ENCODE data around the gene KLC3.

DNA sequence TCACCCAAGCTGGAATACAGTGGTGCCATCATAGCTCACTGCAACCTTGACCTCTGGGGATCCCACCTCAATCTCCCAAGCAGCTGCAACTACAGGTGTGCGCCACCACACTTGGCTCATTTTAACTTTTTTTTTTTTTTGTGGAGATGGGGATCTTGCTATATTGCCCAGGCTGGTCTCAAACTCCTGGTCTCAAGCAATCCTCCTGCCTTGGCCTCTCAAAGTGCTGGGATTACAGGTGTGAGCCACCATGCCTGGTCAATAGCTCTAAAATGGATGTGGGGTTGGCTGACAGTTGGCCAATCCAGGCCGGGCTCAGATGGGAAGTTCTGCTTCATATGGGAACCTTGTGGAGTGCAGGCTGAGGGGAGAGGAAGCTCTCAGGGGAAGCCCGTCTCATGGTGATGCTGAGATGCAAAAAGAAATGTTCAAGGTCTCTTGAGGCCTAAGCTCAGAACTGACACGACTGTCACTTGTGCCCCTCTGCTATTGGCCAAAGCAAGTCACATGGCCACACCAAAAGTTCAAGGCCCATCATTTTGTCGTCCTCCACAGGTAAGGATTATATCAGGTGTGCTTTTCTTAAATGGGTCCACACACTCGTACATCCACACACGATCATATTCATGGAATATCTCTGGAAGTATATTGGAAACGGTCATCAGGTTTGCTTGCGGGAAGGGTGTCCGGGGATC is 6.8 kb upstream of the KLC3 start:
- no peak for TF ChIP-seq CTCF (IDR thresholded peaks at IDR 0.05)
- no peak for TF ChIP-seq EZH2 (IDR thresholded peaks at IDR 0.05; ENCODE audit: borderline replicate concordance, insufficient read depth, low read depth, low read length, poor library complexity, severe bottlenecking)

Data from B cell (primary cell).